CD14-positive monocyte (primary cell): ENCODE measurements around the gene KITLG. TPM values are rescaled to one million over a fixed set of nuclear protein-coding genes. Genes with fewer than 3 reads are reported as not detected.

Experiments used
- DNase-seq, 3 donors: peaks; one replicate each; pipeline ENCODE4 v3.0.0-alpha.2; 2011 to 2022
- H2AFZ ChIP-seq: 2 replicates; pipeline ENCODE4 v1.6.0; 2012; ENCODE audit warnings: mild to moderate bottlenecking, low read depth, low read length, inconsistent platforms; ENCODE audit not compliant: insufficient read depth, poor library complexity, severe bottlenecking
- H3K27ac ChIP-seq, 2 donors: 1 replicate in 1 of 2; 2 replicates in 1 of 2; pipeline ENCODE4 v1.5.1; 2012 to 2013; ENCODE audit warnings: low read length in 2 of 2, control low read depth in 1 of 2, inconsistent platforms in 1 of 2, low read depth in 1 of 2, mild to moderate bottlenecking in 1 of 2
- H3K27me3 ChIP-seq, 2 donors: one replicate each; pipeline versions ENCODE4 v1.6.0 to v1.6.1; 2011 to 2013; ENCODE audit warnings: low read length in 2 of 2; ENCODE audit not compliant: control insufficient read depth in 2 of 2, insufficient read depth in 2 of 2
- H3K36me3 ChIP-seq, 2 donors: replicated peaks in 1 of 2; 1 replicate in 1 of 2; 2 replicates in 1 of 2; pipeline versions ENCODE4 v1.5.1 to v1.6.1; 2012 to 2013; ENCODE audit warnings: low read length in 2 of 2, control low read depth in 1 of 2, inconsistent platforms in 1 of 2, mild to moderate bottlenecking in 1 of 2; ENCODE audit not compliant: insufficient read depth in 2 of 2, control insufficient read depth in 1 of 2
- H3K4me1 ChIP-seq, 2 donors: 1 replicate in 1 of 2; 2 replicates in 1 of 2; pipeline versions ENCODE4 v1.5.1 to v1.6.1; 2012 to 2013; ENCODE audit warnings: low read length in 2 of 2, control low read depth in 1 of 2, inconsistent platforms in 1 of 2, mild to moderate bottlenecking in 1 of 2, moderate library complexity in 1 of 2; ENCODE audit not compliant: insufficient read depth in 2 of 2, control insufficient read depth in 1 of 2
- H3K4me2 ChIP-seq: replicated peaks from 2 replicates; pipeline ENCODE3; 2012; ENCODE audit warnings: low read length, moderate library complexity, mild to moderate bottlenecking; ENCODE audit not compliant: poor library complexity, severe bottlenecking; ENCODE audit errors: extremely low read depth
- H3K4me3 ChIP-seq, 3 experiments: fragments of 200-600 bp in 1 of 3; sonication (generic) in 1 of 3; replicated peaks in 1 of 3; 1 replicate in 2 of 3; 2 replicates in 1 of 3; pipeline ENCODE4 v1.5.1; 2011 to 2013; ENCODE audit warnings: low read length in 3 of 3, mild to moderate bottlenecking in 3 of 3, control low read depth in 2 of 3, low read depth in 2 of 3, inconsistent platforms in 1 of 3, moderate library complexity in 1 of 3
- H3K79me2 ChIP-seq: 2 replicates; pipeline ENCODE4 v1.6.0; 2012; ENCODE audit warnings: mild to moderate bottlenecking, control low read depth, inconsistent platforms, low read length, moderate library complexity; ENCODE audit not compliant: insufficient read depth
- H3K9ac ChIP-seq: 2 replicates; pipeline ENCODE4 v1.6.0; 2017; ENCODE audit warnings: low read length, mild to moderate bottlenecking; ENCODE audit not compliant: insufficient read depth, poor library complexity, severe bottlenecking
- H3K9me3 ChIP-seq, 2 donors: replicated peaks in 1 of 2; 1 replicate in 1 of 2; 2 replicates in 1 of 2; pipeline versions ENCODE4 v1.5.1 to v1.6.1; 2012 to 2013; ENCODE audit warnings: low read length in 2 of 2, control low read depth in 1 of 2; ENCODE audit not compliant: control insufficient read depth in 1 of 2, insufficient read depth in 1 of 2
- H4K20me1 ChIP-seq: 2 replicates; pipeline ENCODE4 v1.6.0; 2012; ENCODE audit warnings: mild to moderate bottlenecking, low read length, control low read depth, moderate library complexity; ENCODE audit not compliant: insufficient read depth
- H3K27ac Mint-ChIP-seq, 7 donors: one replicate each; pipeline ENCODE4 v1.8.0; 2020; ENCODE audit warnings: mild to moderate bottlenecking in 7 of 7, mixed read lengths in 7 of 7, moderate library complexity in 6 of 7, inconsistent platforms in 2 of 7
- H3K27me3 Mint-ChIP-seq, 3 donors: one replicate each; pipeline ENCODE4 v1.8.0; 2021 to 2022; ENCODE audit warnings: low read depth in 3 of 3, mild to moderate bottlenecking in 3 of 3, mixed read lengths in 3 of 3, moderate library complexity in 3 of 3, inconsistent platforms in 1 of 3
- H3K36me3 Mint-ChIP-seq, 2 donors: one replicate each; pipeline ENCODE4 v1.8.0; 2020; ENCODE audit warnings: mixed read lengths in 2 of 2, inconsistent platforms in 1 of 2, mild to moderate bottlenecking in 1 of 2
- H3K4me1 Mint-ChIP-seq: one replicate; pipeline ENCODE4 v1.8.0; 2020; ENCODE audit warnings: mild to moderate bottlenecking, mixed read lengths
- H3K4me3 Mint-ChIP-seq, 2 donors: one replicate each; pipeline ENCODE4 v1.8.0; 2020; ENCODE audit warnings: mild to moderate bottlenecking in 2 of 2, mixed read lengths in 2 of 2, moderate library complexity in 1 of 2
- H3K9me3 Mint-ChIP-seq, 7 donors: one replicate each; pipeline ENCODE4 v1.8.0; 2020 to 2022; ENCODE audit warnings: mixed read lengths in 7 of 7, mild to moderate bottlenecking in 6 of 7, moderate library complexity in 6 of 7, inconsistent platforms in 2 of 7
- WGBS: methylation state at CpG from one replicate; pipeline ENCODE4 v1.1.5; 2013; ENCODE audit warnings: missing lambda C conversion rate; ENCODE audit not compliant: insufficient coverage; 5-methylcytosine and 5-hydroxymethylcytosine counted together
- intact Hi-C, 2 donors: fragments of 100-400 bp; cut with micrococcal nuclease; formaldehyde crosslinking; loops; one replicate each; pipeline versions ENCODE4 v1.15.0 to v1.15.1; 2023
- polyA plus RNA-seq, 3 donors: library from polyadenylated mRNA; depleted of rRNA in 1 of 3; unstranded in 2 of 3; stranded (reverse) in 1 of 3; fragments of 300-500 nt in 2 of 3; fragments of >200 nt in 1 of 3; fragmentation: Illumina TruSeq in 2 of 3; gene quantifications; 1 replicate in 2 of 3; 2 replicates in 1 of 3; pipeline ENCODE4 v1.2.3, GENCODE V29; 2012 to 2021
- TF ChIP-seq, protein P1 (sequence below): fragments of 200-600 bp; IDR thresholded peaks from one replicate; pipeline ENCODE4 v1.8.0; 2022; ENCODE audit warnings: antibody characterized with exemption, mild to moderate bottlenecking

KITLG gene
- polyA plus RNA-seq, 3 donors: 0.03 to 0.07 TPM; not detected in 1

DNA sequence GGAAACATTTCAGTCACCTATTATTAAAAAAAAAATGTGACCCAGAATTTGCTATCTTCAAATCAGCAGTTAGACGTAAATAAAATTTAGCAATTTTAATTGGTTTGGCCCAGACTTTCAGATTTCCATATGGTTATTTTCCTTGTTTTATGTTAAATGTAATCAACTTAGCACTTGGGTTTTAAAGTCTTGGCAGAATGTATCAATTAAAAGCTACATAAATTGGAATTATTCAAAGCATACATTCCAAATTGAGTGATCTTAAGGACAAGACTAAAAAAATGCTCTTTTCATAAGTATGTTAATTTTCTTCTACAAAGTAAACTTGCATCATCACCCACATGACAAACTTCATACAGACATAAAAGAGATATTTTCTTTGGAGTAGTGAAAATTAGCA is 3.4 kb downstream of the KITLG start:
- no peak overlapping the region for H3K4me3 ChIP-seq
- TF ChIP-seq, protein P1, sequence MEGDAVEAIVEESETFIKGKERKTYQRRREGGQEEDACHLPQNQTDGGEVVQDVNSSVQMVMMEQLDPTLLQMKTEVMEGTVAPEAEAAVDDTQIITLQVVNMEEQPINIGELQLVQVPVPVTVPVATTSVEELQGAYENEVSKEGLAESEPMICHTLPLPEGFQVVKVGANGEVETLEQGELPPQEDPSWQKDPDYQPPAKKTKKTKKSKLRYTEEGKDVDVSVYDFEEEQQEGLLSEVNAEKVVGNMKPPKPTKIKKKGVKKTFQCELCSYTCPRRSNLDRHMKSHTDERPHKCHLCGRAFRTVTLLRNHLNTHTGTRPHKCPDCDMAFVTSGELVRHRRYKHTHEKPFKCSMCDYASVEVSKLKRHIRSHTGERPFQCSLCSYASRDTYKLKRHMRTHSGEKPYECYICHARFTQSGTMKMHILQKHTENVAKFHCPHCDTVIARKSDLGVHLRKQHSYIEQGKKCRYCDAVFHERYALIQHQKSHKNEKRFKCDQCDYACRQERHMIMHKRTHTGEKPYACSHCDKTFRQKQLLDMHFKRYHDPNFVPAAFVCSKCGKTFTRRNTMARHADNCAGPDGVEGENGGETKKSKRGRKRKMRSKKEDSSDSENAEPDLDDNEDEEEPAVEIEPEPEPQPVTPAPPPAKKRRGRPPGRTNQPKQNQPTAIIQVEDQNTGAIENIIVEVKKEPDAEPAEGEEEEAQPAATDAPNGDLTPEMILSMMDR: no peak
- Mint-ChIP-seq H3K4me3 (no peak overlapping the region), H3K9me3 (peaks cover 0 to 9% (median 0%) of the 10 kb centered on the region in 7 donors), H3K27me3 (peaks cover 26 to 38% (median 37%) of the 10 kb centered on the region in 3 donors), H3K4me1 (peaks cover 17% of the 10 kb centered on the region), H3K27ac (no peak overlapping the region), H3K36me3 (no peaks in the 10 kb centered on the region)
- no peak overlapping the region for H3K4me2 ChIP-seq
- DNase-seq: no peak
- intact Hi-C loops: no loop called here
- H3K36me3 ChIP-seq: no peaks in the 10 kb centered on the region
- peaks cover 35 to 40% of the 10 kb centered on the region in 2 donors for H3K27me3 ChIP-seq
- H3K4me1 ChIP-seq: peaks cover 18% of the 10 kb centered on the region in 2 donors
- no peaks in the 10 kb centered on the region for H3K79me2 ChIP-seq
- H3K9me3 ChIP-seq: no peaks in the 10 kb centered on the region
- no peak overlapping the region for H3K9ac ChIP-seq
- no CpG with 5 or more reads among the region's 1 CpG for WGBS
- no peaks in the 10 kb centered on the region for H4K20me1 ChIP-seq
- H3K27ac ChIP-seq: no peak overlapping the region
- H2AFZ ChIP-seq: no peak overlapping the region

DNA sequence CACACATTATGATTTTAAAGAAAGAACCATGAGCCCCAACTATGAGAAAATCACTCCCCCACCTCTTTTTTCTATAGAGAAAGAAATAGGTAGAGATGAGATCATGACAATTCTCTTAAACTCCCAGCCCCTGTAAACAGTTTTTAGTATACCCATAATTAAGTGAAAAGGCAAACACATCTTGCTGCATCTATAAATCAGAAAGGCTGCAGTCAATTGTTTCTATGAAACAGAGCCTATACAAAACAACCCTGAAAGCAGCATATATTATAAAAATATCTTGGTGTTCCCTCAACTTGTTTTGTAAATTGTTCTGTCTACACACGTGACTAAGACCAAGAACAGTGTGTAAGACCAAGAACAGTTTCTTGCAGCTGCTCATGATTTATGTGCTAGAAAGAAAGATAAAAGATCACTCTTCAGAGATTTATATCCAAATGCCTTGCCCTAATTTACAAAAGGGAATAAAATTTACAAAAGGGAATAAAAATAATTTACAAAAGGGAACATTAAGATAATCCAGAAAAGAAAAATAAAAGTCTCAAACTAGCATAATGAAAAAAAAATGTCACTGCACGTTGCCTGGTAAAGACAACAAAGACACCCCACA is 4.8 kb downstream of the KITLG start:
- Histone ChIP-seq H2AFZ (no peak overlapping the region), H3K9ac (no peak overlapping the region), H3K4me3 (no peak overlapping the region), H3K27me3 (peaks cover 23 to 26% of the 10 kb centered on the region in 2 donors), H3K4me1 (peaks cover 15 to 16% of the 10 kb centered on the region in 2 donors), H3K9me3 (no peaks in the 10 kb centered on the region), H3K4me2 (no peak overlapping the region), H3K36me3 (no peaks in the 10 kb centered on the region), H3K79me2 (no peaks in the 10 kb centered on the region), H3K27ac (no peak overlapping the region), H4K20me1 (no peaks in the 10 kb centered on the region)
- no CpG with 5 or more reads among the region's 2 CpGs for WGBS
- TF ChIP-seq, protein P1: no peak
- intact Hi-C loops: no loop called here
- no peak overlapping the region for H3K4me3 Mint-ChIP-seq
- DNase-seq: no peak
- peaks cover 0 to 8% (median 0%) of the 10 kb centered on the region in 7 donors for H3K9me3 Mint-ChIP-seq
- peaks cover 15% of the 10 kb centered on the region for H3K4me1 Mint-ChIP-seq
- H3K27ac Mint-ChIP-seq: no peak overlapping the region
- H3K27me3 Mint-ChIP-seq: peaks cover 19 to 29% (median 23%) of the 10 kb centered on the region in 3 donors
- no peaks in the 10 kb centered on the region for H3K36me3 Mint-ChIP-seq
